ENCODE measurements around the gene ZCCHC7.

ZCCHC7 gene

DNA sequence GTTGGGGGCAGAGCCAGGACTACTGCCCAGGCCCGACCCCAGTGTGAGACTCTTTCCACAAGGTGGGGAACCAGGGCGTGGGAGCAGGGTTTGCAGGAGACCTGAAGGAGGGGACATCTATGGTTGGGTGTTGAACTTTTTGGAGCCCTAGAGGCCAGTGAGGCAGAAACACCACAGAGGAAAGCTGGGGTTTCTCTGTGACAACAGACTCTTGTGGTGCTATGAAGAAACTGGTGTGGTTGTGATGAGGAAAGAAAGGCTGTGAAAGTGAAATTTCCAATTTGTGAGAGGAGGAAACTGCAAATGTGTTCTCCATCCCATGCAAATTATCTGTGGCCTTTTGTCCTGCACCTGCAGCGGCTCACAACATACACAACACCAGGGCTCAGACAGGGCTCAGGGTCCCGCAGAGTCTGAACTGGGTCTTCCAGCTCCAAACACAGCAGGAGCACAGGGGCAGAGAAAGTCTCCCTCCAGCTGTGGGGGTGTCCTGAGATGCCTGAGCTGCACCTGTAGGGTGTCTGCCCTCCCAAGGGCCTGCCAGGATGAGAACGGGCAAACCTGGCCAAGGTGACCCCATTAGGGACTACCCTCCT, 250.7 kb downstream of the ZCCHC7 start:
- DNase-seq (ENCODE audit: low spot score), result no peak
- FAIRE-seq, result no peak

DNA sequence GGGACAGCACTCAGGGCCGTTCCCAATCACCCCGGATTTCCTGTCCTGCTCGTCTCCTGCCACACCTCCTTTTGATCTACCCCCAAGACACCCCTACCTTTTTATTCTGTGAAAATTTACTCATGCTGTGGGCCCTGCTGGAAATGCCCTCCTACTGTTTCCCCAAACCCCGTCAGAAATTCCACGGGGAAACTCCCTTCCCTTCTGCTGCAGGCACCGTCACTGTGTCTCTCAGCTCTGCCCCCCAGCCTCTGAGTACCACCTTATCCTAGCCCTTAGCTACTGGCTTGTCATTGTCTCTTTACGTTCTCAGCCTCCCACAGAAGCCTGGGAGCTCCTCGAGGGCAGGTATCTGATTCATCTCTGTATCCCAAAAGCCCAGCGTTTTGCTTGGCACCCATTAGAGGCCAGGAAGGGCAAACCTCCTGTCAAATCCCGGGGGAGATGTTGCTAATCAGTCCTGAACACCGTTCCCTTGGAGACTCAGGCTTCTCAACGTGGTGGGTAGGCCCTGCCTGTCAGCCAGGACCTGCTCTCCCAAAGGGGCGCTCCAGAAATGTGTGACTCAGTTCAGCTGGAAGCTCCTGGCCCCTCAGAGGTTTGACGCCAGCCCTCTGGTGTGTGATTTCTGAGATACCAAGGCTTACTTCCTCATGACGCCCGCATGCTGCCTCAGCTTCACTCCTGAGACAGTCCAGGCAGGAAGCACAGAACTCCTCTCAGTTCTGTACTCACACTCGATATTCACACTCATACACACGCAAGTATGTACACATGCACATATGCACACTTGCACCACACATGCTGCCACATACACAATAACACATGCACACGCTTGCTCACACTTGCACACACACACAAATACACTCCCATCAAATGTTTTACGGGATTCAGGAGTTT, 251.4 kb downstream of the ZCCHC7 start:
- FAIRE-seq, result no peak
- no peak for DNase-seq (ENCODE audit: low spot score)

DNA sequence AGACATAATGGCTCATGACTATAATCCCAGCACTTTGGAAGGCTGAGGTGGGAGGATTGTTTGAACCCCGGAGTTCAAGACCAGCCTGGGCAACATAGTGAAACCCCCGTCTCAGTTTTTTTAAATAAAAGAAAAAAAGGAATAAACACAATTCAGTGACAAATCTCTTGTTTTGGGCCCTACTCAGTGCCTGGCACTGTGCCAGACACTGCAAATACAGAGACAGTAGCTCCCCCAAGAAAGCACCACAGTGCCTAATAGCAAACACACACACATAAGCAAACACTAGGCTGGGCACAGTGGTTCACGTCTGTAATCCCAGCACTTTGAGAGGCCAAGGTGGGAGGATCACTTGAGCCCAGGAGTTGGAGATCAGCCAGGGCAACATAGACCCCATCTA, 252.5 kb downstream of the ZCCHC7 start:
- no peak for DNase-seq (ENCODE audit: low spot score)
- no peak for FAIRE-seq

DNA sequence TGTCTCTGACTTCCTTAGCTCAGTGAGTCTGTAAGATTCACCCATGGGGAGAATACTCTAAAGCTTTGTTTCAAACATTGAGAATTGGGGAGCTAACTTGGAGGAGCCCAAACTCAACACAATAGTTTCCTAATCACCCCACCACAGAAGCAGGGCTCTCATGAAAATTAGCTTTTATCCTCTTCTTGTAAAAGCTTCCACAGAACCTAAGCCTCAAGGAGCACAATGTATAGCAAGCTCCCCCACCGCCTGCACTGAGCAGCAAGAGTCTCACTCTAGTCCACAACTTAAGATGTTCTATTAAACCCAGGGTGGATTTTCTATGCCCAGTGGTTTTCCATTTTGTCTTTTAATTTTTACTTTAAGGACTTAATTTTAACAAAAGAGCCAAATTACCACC, 253.2 kb downstream of the ZCCHC7 start:
- DNase-seq (ENCODE audit: low spot score) (no peak), FAIRE-seq (no peak)

DNA sequence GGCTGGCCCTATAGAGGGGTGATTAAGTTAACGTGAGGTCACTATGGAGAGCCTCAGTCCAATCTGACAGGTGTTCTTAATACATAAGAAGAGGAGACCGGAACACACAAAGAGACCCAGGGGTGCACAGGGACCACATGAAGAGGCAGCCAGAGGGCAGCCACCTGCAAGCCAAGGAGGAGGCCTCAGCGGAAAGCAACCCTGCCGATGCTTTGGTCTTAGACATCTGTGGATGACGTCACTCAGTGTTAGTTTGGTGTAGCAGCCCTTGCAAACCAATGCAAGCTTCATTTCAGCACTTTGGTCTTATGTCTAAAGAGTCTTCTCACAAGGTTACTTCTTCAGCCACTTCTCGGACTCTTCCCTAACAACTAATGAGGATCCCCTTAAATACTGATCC, 254.5 kb downstream of the ZCCHC7 start:
- DNase-seq (ENCODE audit: low spot score) (no peak), FAIRE-seq (no peak)

DNA sequence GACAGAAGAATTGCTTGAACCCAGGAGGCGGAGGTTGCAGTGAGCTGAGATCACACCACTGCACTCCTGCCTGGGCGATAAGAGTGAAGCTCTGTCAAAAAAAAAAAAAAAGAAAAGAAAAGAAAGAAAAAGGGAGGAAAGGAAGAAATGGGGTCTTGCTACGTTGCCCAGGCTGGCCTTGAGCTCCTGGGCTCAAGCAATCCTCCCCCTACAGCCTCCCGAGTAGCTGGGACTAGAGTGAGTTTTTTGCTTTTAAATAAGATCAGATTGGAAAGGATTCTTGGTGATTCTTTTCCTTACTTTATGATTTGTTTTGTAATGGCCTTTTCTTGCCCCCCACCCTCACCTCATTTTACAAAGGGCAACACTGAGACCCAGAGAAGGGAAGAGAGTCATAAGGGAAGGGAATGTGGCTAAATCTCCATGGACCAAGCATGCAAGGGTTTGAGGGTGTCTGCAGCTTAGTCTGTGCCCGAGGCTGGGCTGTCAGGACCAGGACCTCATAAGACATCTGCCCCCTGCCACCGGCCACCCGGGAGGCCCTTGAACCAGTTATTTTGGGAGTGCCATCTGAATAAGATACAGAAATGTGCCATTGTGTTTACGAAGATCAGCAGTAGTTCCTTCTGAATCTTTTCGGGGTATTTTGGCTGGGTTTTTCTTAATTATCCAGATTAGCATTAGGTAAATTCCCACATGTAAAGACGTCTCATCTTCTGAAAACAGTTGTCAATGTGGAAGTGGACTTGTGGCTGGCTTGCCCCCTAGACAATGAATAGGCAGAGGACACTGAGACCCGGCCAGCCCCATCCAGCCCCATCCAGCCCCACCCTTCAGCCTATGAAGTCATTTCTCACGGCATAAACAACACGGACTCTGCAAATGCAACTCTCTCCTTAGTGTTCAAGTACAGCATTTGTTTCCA, 257.6 kb downstream of the ZCCHC7 start:
- DNase-seq (ENCODE audit: low spot score), result no peak
- FAIRE-seq, result no peak

DNA sequence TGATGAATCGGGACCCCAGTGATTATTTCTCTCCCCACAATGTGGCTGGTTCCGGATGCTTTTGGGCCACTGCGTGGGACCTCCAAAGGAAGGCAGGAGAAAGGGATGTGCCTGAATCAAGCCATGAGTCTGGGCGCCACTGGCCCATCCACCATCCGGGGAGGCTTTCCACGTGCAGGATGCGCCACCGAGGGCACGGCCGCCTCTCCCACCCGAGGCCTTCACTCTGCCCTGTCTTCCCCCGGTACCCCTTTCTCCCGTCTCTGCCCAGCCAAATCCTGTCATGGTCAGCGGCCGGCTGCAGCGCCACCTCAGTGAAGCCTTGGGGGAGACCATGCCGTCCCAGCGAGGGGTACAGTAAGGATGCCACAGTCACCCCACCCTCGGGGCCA, 258.2 kb downstream of the ZCCHC7 start:
- DNase-seq (ENCODE audit: low spot score), result no peak
- no peak for FAIRE-seq

DNA sequence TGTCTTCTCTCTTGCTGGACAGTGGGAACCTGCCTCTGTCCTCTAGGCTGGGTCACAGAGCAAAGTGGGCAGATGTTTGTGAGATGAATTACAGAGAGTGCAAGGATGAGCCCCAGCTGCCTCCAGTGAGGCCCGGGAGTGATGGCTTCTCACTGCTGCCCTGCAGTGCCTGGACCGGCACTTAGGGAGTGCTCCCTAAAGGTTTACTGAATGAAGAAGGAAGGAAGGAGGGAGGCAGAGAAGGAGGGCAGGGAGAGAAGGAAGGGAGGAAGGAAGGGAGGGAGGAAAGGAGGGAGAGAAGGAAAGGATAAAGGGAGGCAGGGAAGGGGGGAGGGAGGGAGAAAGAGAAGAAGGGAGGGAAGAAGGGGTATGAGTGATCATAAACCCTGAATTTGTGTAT, 259.5 kb downstream of the ZCCHC7 start:
- no peak for DNase-seq (ENCODE audit: low spot score)
- no peak for FAIRE-seq

DNA sequence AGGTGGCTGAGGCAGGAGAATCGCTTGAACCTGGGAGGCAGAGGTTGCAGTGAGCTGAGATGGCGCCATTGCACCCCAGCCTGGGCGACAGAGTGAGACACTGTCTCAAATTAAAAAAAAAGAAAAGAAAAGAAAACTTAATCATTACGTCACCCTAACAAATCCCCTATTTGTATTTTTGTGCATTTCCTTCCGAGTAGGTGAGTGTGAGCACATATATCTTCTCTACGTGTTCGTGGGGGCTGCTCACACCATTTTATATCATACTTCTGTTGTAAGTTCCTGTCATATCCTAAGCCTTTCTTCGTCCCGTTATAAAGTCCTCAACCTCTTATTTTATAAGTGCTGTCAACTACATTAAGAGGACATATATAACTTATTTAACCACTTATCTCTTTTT, 260.2 kb downstream of the ZCCHC7 start:
- FAIRE-seq, result no peak
- no peak for DNase-seq (ENCODE audit: low spot score)

DNA sequence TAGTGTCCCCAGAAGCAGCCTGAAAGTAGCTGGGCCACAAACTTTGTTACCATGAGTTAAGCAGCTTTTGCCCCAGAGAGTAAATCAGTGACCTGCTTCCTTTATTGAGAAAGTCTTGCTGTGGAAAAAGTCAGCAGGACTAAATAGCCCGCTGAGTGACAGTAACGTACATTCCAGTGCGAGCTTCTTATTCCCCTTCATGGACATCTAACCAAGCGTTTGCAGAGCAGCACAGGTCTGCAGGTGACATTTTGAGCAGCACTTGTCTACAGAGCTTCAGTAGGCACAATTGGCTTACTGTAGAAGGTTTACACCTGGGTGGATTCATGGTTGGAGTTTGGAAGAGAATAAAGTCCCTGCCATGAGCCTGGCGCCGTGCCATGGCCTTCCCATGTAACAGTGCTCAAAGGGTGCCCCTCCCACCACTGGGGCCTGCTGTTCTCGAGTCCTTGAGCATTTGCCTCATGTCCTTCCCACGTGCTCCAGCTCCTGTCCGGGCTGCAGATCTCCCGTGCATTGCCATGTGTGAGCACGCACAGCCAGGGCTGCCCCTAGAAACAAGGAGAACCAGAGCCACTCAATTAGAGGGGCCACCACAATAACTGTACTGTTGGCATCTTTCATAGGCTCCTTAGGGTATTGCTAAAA, 260.8 kb downstream of the ZCCHC7 start:
- FAIRE-seq, result no peak
- no peak for DNase-seq (ENCODE audit: low spot score)

DNA sequence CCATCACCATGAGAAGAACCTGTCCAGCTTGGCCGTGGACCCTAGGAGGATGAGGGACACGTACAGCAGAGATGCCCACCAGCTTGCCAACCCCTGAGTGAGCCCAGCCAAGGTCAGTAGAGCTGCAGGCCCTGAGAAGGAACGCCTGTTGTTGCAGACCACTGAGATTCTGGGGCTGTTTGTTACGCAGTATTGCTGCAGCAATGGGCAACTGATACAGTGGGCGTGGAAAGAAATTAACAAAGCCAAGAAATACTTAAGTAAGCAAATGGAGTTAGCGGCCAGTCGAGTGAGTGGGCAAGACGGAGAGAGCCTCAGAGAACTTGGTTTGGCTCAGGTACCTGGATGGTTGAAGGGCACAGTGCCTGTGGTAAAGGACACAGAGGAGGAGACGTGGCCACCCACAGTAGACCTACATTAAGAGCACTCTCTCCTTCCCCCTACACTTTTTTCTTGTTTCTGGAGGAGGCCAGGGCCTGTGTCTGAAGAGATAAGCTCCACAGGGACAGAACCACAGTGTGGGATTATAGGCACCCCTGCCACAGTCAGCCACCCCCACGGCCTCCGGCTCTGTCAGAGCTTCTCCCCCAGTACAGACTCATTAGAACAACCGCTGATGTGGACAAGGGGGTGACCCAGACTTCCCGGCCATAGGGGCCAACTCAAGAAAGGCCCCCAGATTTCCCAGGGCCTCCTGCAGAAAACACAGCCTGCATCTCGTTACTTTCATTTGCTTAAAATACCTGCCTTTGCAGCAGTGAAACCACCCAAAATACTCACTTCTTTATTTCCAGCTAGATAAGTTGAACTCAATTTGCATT, 262.0 kb downstream of the ZCCHC7 start:
- no peak for DNase-seq (ENCODE audit: low spot score)
- FAIRE-seq, result no peak

DNA sequence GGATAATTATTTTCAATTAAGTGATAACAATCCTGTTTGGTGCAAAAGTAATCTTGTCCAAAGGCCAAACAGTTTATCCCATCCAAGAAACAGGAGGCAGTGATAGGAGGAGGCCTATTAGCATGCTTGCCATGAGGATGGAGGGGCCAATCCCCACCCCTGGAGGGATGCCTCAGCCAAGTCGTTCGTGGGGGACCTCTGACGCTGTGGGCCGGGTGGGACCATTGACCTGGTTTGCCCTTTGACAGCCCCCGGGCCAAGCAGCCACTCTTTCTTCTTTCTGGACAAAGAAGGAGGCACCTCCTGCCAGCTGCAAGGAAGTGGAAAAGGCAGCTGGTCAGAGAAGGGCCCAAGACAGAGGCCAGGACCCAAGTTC, 262.6 kb downstream of the ZCCHC7 start:
- FAIRE-seq (no peak), DNase-seq (ENCODE audit: low spot score) (no peak)

DNA sequence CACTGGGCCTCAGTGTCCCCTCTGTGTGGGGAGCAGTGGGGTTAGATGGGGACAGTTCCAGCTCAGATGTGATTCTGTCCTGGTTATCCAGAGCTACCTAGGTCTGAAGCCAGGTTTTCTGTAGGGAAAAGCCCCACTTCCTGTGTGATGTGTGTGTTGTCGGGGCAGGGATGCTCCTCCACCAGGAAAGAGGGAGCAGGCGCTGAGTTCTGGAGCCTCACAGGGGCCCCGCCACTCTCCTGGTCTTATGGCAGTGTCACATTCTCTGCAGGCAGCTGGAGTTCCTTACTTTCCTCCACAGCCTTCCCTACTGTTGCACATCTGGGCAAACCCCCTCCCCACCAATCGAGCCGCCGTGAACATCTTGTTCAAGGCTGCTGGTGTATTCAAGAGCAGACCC, 263.0 kb downstream of the ZCCHC7 start:
- FAIRE-seq, result no peak

DNA sequence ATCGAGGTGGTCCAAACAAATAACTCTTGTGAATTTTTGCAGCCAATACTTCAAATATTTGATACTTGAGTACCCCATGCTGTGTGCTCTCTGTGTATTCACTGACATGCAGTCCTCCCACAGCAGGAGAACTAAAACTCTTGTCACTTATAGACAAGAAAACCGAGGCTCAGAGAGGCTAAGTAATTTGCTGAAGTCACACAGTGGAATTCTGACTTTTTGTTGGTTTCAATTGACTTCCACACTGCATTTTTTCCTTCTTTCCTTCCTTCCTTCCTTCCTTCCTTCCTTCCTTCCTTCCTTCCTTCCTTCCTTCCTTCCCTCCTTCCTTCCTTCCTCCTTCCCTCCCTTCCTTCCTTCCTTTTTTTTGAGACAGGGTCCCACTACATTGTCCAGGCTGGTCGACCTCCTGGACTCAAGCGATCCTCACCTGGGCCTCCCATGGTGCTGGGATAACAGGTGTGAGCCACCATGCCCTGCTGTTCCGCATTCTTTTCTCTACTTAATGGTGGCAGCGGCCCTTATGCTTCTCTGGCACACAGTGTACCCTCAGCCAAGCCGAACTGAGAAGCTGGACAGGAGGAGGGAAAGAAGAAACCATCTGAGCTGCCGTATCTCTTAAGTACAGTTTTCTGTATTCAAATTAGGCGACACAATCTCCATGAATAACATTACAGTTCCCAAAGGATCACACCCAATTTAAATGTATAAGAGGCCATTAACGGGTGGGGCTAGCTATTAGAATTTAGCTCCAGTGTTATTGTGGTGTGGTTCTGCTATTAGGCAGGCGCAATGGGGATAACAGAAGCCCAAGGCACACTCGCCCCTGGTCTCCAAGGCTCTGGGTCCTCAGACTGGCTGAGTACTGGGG, 263.7 kb downstream of the ZCCHC7 start:
- DNase-seq (ENCODE audit: low spot score), result no peak
- no peak for FAIRE-seq

More for the DNA sequence above, 263.0 kb downstream of the ZCCHC7 start:
- no peak for DNase-seq (ENCODE audit: low spot score)

DNA sequence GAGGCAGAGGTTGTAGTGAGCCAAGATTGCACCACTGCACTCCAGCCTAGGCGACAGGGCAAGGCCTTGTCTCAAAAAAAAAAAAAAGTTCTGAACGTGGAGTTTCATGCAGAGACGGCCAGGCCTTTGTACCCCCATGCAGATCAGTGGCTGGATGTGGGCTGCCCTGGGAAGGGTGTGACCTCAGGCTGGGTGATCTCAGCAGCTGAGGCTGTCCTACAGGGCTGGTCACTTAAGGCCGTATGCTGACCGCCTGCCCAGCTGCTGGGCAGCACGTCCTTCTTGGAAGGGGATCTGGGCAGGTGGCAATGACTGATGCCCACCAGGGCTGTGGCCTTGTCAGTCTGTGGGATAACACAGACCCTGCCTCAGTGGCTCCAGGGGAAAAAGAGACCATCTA, 264.9 kb downstream of the ZCCHC7 start:
- DNase-seq (ENCODE audit: low spot score) (no peak), FAIRE-seq (no peak)

DNA sequence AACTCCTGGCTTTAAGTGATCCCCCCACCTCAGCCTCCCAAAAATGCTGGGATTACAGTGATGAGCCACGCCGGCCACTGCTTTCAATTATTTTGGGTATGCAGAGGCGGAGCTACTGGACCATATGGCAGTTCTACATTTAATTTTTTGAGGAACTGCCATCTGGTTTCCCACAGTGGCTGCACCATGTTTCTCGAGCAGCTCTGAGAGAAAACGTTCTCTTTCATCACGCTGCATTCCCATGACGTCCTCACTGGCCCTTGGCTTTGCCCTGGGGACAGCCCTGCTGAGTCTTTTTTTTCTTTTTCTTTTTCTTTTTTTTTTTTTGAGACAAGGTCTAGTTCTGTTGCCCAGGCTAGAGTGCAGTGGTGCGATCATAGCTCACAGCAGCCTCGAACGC, 266.6 kb downstream of the ZCCHC7 start:
- no peak for DNase-seq (ENCODE audit: low spot score)

DNA sequence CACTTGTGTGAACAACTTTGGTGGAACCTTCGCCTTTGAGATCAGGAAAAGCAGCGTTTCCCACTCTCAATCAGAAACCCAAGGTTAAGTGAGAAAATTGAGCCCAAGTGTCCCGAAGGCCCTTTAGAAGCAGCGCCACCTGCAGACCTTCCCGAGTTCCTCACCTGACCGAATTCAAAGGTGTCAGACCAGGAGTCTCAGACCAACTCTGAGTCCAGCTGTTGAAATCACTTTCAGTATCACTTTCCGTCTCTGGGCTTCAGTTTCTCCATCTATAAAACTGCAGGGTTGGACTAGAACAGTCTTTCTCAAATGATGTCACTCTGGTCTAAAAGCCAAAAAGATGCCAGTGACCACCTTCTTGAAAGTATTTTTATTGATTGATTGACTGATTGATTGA, 270.4 kb downstream of the ZCCHC7 start:
- no peak for FAIRE-seq

More for the DNA sequence above, 266.6 kb downstream of the ZCCHC7 start:
- no peak for FAIRE-seq

DNA sequence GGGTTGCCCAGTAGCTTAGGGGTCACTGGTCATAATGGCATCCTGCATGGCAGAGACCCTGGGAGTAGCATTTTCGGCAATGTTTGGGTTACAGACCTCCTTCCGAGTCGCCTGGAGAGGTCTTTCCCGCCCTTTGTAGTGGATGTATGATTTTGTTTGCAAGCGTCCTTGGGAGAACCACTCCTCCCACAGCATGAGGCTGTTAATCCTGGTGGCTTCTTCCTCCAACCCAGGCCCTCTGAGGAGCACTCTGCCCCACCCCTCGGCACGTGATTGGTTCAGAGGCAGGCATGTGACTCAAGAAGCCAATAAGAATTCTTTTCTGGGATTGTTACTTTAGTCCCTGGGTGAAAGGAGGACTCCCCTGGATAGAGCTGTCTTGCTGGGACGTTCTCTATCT, 271.9 kb downstream of the ZCCHC7 start:
- FAIRE-seq (no peak), DNase-seq (ENCODE audit: low spot score) (no peak)

More for the DNA sequence above, 270.4 kb downstream of the ZCCHC7 start:
- peak; percentile 14 for DNase-seq (ENCODE audit: low spot score)

DNA sequence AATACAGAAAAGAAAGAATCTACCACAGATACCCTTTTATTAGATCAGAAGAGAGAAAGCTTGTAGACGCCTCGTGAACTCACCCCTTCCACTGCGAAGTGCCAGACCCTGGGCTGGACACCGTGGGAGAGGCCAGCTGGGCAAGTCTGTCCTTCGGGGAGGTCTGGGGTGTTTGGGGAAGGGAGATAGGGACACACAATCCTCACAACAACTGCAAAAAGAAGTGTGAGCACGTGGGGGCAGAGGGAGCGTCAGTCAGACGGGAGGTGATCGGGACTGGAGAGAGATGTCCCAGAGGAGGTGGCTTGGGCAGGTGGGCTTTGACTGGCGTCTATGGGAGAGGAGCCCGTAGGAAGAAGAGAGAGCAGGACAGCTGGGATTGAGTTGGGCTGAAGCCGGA, 274.9 kb downstream of the ZCCHC7 start:
- no peak for DNase-seq (ENCODE audit: low spot score)
- FAIRE-seq, result no peak

DNA sequence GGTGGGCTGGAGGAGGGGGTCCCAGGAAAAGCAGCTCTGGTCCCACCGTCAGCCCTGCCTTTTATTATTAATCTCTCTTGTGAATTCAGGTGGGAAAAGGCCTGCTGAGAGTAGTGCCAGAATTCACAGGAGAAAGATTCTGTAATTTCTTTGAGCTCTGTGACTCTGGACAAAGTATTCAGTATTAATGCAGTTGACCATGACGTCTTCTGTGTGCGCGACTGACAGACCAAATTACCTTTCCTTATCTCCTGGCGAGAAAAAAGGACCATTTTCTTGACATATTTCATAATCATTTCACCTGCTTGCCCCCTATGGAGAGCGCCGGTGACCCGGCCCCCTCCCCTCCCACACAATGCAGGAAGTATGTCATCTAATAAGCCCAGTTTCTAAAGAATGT, 275.3 kb downstream of the ZCCHC7 start:
- DNase-seq (ENCODE audit: low spot score), result no peak
- no peak for FAIRE-seq

Data from RCC 7860 (cell line).